H1 (cell line): ENCODE data around the gene AVPR2.

Source experiments
- CEBPB ChIP-seq: IDR thresholded peaks from 2 replicates; pipeline ENCODE4 v1.6.1; 2012; ENCODE audit warnings: low read depth, low read length
- CTCF ChIP-seq, 3 experiments: IDR thresholded peaks; 1 replicate in 2 of 3; 2 replicates in 1 of 3; pipeline versions ENCODE4 v1.5.1 to v1.6.1; 2011; ENCODE audit warnings: low read length in 3 of 3, mild to moderate bottlenecking in 3 of 3, inconsistent platforms in 2 of 3, low read depth in 1 of 3, moderate library complexity in 1 of 3; ENCODE audit not compliant: insufficient read depth in 1 of 3; ENCODE audit errors: control extremely low read depth in 1 of 3

DNA sequence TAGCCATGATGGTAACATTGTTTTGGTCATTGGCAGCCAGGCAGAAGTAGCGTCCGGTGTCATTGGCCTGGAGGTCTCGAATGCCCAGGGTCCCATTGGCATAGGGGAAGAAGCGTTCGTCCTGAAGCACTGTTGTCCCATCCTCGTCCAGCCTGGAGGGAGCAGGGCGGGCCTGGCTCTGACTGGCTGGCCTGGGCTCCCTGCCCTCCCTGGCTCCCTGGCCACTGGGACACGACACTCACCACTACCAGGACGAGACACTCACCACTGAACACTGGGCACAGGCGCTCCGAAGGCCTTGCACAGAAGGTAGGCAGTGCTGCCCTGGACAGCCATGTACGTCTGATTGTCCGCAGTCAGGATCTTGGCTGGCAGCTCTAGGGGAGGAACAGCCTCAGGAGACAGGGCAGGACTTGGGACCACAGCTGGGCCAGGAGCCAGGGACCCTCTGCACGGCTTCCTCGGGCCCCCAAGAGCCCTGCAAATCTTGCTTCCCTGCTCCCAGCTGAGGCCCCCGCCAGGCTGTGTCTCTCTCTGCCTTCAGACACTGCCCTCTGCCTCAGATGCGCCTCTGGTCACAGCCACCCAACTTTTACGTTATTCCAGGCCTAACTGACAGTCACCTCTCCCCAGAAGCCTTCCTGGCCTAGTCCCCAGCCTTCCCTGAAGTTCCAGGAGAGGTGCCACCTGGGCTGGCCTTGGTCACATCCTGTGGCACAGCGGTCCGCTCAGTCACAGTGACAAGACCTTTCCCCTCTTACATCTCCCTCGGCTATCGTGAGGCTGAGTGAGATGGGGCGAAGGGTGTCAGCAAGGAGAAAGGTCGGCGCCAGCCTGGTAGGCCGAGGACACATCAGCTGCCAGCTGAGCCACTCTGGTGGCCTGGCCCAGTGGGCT, 35.6 kb upstream of the AVPR2 start:
- no peak for TF ChIP-seq CTCF (IDR thresholded peaks at IDR 0.05; ENCODE audit: control extremely low read depth in 1 of 3, insufficient read depth in 1 of 3, low read depth in 1 of 3, low read length in 3 of 3)
- TF ChIP-seq CEBPB: no peak
